Measurements from ENCODE around the gene STX16.
"Not testable (repeated sequence)": the region's sequence is repeated elsewhere in the genome, so short reads cannot be mapped to it uniquely, and the experiment has no call there.

Gene STX16

GRCh38 chr20:58712151-58712791 is 61.2 kb downstream of the STX16 start:
- DNase-seq: no peak

GRCh38 chr20:58712806-58713731 is 62.0 kb downstream of the STX16 start:
- no peak for DNase-seq

GRCh38 chr20:58713801-58714339 is 62.8 kb downstream of the STX16 start:
- no peak for DNase-seq

DNA sequence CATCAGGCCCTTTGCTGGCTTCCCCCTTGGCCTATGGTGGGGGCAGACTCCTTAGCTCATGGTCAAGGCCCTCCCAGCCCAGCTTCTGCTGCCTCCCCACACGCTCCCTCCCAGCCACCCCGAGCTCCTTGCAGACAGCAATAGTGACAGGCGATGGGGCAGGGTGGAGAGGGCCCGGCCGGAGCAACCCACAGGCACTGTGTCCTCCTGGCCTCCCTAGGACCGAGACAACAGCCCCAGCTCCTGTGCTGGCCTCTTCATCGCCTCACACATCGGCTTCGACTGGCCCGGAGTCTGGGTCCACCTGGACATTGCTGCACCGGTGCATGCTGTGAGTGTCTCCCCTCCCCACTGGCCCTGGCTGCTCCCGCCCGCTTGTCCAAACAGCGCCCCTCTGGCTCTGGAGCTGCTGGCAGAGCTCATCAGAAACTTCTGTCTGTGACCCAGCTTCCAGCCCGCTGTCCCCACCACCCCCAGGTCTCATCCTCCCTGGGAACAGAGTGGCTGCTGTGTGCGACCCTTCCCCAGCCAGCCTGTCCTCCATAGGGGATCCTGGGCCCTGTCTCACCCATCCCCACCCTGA is 63.3 kb downstream of the STX16 start:
- no peak for DNase-seq

GRCh38 chr20:58714923-58715351 is 63.9 kb downstream of the STX16 start:
- no peak for DNase-seq

- DNase-seq: no peak
Observed at GRCh38 chr20:58715391-58715800, 64.3 kb downstream of the STX16 start.

DNA sequence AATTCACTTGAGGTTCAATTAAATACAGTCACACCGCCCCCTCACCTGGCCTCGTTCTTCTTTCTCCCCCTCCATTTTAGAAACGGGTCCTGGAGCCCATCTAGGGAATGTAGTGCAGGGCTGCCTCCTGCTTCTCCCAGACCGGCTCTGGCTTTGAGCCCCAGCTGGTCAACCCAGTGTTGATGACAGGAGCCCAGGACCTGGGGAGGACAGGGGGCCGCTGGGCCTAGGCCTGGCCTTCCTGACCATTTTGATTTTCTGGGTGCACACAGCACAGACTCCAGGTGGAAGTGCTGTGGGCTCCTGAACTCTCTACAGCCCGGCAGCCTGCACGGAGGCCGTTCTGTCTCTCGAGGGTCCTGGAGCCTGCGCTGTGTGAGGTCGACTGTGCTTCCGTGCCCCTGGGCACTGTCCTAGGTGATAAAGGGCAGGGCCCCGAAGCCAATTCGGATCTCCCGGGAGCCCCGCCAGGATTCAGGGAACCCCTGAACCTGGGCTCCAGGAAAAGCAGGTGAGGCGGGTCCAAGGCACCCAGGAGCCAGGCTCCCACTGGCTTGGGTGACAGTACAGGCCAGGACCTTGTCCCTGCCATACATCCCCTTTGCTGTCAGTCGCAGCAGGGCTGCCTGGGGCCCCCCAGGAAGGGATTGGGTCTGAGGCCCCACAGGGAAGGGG is 64.9 kb downstream of the STX16 start:
- DNase-seq: no peak

GRCh38 chr20:58716476-58717277 is 65.6 kb downstream of the STX16 start:
- DNase-seq: no peak

DNA sequence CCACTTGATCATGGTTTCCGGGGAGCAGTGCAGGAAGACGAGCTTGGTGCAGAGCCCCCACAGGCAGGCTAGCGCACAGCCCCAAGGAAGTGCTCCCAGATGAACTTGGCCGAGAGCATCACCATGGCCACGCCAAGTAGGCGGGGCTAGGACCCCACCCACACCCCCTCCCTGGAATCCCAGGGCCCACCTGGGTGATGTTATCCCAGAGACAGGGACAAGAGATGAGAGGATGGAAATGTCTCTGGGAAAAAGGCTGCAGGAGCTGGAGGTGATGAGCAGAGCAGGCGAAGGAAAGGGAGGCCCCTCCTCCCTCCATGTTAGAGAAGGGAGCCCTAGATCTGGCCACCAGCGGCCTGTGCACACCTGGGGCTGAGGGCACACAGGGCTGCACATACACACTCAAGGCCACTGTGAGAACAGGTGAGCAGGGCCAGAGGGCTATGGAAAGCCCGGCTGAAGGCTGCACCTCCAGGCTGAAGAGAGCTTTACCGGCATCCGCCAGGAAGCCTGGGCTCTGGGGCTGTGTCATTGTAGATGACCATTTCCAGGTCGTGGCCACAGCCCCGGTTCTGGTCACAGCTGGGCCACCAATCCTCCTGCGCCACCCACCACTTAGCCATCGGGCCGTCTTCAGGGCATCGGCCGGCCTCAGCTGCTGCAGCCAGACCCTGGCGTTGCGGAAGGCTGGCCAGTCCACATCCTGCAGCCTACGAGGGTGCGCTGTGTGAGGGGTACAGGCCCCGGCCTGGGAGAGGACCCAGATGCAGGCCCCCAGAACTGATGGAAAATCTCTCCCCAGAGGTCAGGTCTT is 66.4 kb downstream of the STX16 start:
- DNase-seq: no peak

- DNase-seq: no peak
Observed at GRCh38 chr20:58718121-58718563, 67.1 kb downstream of the STX16 start.

GRCh38 chr20:58718729-58719128 is 67.6 kb downstream of the STX16 start:
- DNase-seq: no peak

- no peak for DNase-seq
Observed at GRCh38 chr20:58719258-58719657, 68.2 kb downstream of the STX16 start.

GRCh38 chr20:58719971-58720371 is 68.9 kb downstream of the STX16 start:
- DNase-seq: no peak

GRCh38 chr20:58720890-58721289 is 69.8 kb downstream of the STX16 start:
- no peak for DNase-seq

GRCh38 chr20:58721951-58722778 is 71.1 kb downstream of the STX16 start:
- DNase-seq: no peak

DNA sequence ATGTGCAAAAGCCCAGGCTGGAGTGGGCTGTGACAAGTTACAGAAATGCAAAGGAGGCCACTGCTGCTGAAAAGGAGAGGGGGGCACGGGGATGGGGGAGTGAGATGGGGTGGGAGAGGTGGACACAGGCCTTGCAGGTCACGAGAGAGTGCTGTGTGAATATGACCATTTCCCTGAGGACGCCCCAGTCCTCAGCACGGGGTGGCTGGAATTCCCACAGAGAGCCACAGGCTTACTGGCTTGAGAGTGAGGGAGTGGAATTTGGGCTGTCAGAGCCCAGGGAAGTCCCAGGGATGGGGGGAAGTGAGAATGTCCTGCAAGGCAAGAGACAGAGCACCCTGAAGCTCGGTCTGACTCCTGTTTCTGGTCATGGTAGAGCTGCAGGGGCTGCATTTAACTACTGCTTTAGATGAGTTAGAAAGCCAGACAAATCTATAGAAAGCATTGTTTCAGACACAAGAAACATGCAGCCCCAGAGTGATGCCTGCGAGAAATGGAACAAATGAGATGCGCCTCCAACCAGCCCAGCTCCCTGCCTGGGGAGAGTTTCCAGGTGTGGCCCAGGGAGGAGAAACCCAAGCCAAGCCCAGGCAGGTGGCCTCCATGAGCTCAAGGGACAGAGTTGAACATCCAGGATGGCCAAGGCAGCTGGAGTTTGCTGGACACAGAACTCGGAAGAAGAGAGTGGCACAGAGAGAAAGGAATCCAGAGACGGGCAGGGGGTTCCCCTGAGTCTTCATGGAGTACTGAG is 72.0 kb downstream of the STX16 start:
- DNase-seq: no peak

GRCh38 chr20:58723628-58723984 is 72.5 kb downstream of the STX16 start:
- DNase-seq: no peak

- DNase-seq: not testable (repeated sequence)
Observed at GRCh38 chr20:58726156-58726555, 75.1 kb downstream of the STX16 start.

Data from hematopoietic multipotent progenitor cell treated with erythropoietin and hydrocortisone succinate and interleukin-3 and kit ligand, for 4 days (in vitro differentiated cells).